GM18502 (cell line): ENCODE results near the gene PIGL.
A peak's percentile ranks its signal among the peaks of the same experiment; 100 is the strongest.
"Not testable (repeated sequence)": the region's sequence is repeated elsewhere in the genome, so short reads cannot be mapped to it uniquely, and the experiment has no call there.

ENCODE experiments used
- ATAC-seq: cut with Tn5 transposase; IDR thresholded peaks from one replicate; pipeline ENCODE4 v1.9.1; 2021; ENCODE audit warnings: mild to moderate bottlenecking; ENCODE audit not compliant: unreplicated experiment, poor library complexity

PIGL gene

GRCh38 chr17:16301963-16302855 is 85.2 kb downstream of the PIGL start:
- no peak for ATAC-seq

- no peak for ATAC-seq
Observed at GRCh38 chr17:16302856-16303255, 85.8 kb downstream of the PIGL start.

GRCh38 chr17:16304830-16305229 is 87.8 kb downstream of the PIGL start:
- no peak for ATAC-seq

- no peak for ATAC-seq
Observed at GRCh38 chr17:16306211-16306610, 89.2 kb downstream of the PIGL start.

GRCh38 chr17:16312061-16312460 is 95.1 kb downstream of the PIGL start:
- ATAC-seq, result not testable (repeated sequence)

- ATAC-seq, result no peak
Observed at GRCh38 chr17:16313139-16314090, 96.4 kb downstream of the PIGL start.

GRCh38 chr17:16314189-16314588 is 97.2 kb downstream of the PIGL start:
- ATAC-seq, result no peak

- ATAC-seq, result no peak
Observed at GRCh38 chr17:16314859-16315258, 97.8 kb downstream of the PIGL start.

- ATAC-seq, result no peak
Observed at GRCh38 chr17:16319969-16320368, 103.0 kb downstream of the PIGL start.

GRCh38 chr17:16322636-16323035 is 105.6 kb downstream of the PIGL start:
- no peak for ATAC-seq

- ATAC-seq, result no peak
Observed at GRCh38 chr17:16325964-16326363, 109.0 kb downstream of the PIGL start.

- no peak for ATAC-seq
Observed at GRCh38 chr17:16327018-16327417, 110.0 kb downstream of the PIGL start.

GRCh38 chr17:16328997-16329396 is 112.0 kb downstream of the PIGL start:
- ATAC-seq, result no peak

- peak; percentile 63 for ATAC-seq
Observed at GRCh38 chr17:16329519-16330271, 112.7 kb downstream of the PIGL start.

- ATAC-seq, result no peak
Observed at GRCh38 chr17:16338391-16338790, 121.4 kb downstream of the PIGL start.

GRCh38 chr17:16339402-16339801 is 122.4 kb downstream of the PIGL start:
- ATAC-seq, result no peak

- no peak for ATAC-seq
Observed at GRCh38 chr17:16339959-16340358, 122.9 kb downstream of the PIGL start.

GRCh38 chr17:16342979-16343378 is 126.0 kb downstream of the PIGL start:
- no peak for ATAC-seq

GRCh38 chr17:16343569-16343968 is 126.6 kb downstream of the PIGL start:
- ATAC-seq, result no peak

GRCh38 chr17:16345565-16345964 is 128.6 kb downstream of the PIGL start:
- ATAC-seq, result no peak
